GM12801 (cell line): ENCODE data around the gene KPNB1.

Experiments used
- TF ChIP-seq, protein P1 (sequence below): IDR thresholded peaks from one replicate; pipeline ENCODE4 v1.5.1; 2011; ENCODE audit warnings: control low read depth; ENCODE audit not compliant: insufficient read length; ENCODE audit errors: extremely low read depth

KPNB1 gene

DNA sequence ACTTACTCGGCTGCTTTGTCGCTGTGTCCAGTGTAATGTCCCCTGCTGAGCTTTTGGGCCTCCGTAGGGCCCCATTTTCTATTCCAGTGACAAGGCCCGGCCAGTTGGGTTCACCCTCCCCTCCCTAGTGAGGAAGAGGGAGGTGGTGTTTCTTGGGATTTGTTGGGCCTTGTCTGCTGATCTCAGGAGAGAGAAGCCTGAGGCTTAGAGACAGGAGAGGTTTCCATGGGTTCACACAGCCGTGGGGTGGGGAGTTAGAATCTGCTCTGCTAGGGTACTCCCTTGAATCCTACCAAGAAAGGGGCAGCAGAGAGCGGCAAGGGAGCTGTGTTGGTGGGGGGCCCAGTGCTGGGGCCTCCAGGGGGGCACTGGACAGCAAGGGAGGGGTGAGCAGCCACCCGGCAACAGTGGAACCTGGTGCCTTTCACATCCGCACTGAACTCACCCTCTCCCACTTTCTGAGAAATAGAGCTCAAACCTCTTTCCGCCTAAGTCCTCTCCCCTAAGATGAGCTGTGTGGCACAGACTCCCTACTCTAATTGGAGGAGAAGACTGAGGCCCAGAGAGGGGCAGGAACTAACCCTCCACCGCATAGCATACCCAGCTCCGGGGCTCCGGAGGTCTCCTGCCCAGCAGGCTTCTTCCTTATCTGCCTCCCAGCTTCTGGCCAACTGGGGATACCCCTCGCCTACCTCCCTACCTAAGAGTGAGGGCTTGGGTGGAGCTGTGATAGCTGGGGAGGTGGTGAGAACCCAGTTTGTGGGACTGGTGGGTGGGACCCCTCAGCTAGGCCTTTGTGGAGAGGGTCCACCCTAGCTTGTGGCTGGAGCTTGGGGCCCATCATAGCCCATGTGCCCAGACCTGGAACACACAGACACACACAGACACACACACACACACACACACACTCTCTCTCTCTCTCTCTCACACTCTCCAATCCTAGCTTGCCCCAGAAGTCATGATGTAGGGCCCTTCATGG is 51.0 kb downstream of the KPNB1 start:
- TF ChIP-seq, protein P1, sequence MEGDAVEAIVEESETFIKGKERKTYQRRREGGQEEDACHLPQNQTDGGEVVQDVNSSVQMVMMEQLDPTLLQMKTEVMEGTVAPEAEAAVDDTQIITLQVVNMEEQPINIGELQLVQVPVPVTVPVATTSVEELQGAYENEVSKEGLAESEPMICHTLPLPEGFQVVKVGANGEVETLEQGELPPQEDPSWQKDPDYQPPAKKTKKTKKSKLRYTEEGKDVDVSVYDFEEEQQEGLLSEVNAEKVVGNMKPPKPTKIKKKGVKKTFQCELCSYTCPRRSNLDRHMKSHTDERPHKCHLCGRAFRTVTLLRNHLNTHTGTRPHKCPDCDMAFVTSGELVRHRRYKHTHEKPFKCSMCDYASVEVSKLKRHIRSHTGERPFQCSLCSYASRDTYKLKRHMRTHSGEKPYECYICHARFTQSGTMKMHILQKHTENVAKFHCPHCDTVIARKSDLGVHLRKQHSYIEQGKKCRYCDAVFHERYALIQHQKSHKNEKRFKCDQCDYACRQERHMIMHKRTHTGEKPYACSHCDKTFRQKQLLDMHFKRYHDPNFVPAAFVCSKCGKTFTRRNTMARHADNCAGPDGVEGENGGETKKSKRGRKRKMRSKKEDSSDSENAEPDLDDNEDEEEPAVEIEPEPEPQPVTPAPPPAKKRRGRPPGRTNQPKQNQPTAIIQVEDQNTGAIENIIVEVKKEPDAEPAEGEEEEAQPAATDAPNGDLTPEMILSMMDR: no peak

DNA sequence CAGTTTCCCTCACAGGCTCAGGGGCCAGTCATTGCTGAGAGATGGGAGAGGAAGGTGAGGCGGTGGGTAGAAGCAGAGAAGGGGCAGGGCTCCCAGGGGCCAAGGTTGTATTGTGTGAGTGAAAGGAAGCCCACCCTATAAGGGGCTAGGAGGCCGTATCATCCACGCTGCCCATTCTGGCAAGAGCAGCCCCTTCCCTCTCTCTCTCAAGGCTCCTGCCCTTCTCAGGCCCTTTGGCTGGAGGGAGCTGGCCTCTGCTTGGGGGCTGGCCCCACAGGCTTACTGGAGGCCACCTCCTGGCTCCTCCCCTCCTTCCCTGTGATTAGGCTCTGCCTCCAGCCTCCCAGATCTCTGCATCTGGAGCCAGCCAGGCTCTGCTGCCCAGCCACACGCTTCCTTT is 51.9 kb downstream of the KPNB1 start:
- TF ChIP-seq, protein P1: no peak

DNA sequence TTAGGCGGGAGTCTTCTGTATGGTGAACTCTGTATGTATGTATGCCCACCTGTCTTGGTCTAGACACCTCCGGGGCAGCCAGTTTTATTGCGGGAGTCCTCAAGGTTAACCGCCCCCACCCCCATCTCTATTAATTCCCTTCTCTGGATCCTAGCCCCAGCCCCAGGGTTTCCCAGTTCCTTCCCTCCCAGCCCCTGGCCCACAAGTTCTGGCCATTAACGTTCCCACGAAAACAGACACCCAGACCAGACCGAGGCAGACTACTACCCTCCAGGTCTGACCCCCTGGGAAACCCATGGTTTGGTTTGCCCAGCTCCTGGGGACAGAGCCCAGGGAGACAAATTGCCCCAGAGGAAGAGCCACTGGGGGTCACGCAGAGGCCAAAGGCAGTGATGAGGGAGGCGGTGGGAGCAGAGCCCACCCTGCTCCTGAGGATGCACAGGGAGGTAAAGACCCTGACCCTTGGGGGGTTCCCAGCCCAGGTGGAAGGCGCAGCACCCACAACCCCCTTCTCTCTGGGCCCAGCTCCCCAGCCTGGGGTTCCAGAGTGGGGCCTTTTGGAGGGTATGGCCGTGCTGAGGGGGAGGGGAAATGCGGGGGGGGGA is 52.8 kb downstream of the KPNB1 start:
- TF ChIP-seq, protein P1: no peak

DNA sequence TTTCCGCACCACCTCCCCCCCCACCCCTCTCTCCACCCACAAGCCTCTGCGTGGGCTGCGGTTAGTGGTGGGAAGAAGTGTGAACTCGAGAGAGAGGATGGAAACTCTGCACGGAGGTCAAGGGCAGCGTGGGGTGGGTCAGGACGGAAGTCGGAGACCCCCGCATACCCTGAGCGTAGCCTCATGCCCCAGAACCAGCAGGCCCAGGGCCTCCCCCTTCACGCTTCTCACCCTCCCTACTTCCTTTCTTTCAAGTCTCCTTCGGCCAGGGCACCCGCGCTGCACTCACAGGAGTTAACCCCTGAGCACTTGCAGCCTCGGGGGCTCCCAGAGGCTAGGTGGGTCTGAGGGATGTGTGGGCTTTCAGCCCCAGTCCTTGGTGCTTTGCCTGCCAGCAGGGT is 53.5 kb downstream of the KPNB1 start:
- TF ChIP-seq, protein P1: no peak

DNA sequence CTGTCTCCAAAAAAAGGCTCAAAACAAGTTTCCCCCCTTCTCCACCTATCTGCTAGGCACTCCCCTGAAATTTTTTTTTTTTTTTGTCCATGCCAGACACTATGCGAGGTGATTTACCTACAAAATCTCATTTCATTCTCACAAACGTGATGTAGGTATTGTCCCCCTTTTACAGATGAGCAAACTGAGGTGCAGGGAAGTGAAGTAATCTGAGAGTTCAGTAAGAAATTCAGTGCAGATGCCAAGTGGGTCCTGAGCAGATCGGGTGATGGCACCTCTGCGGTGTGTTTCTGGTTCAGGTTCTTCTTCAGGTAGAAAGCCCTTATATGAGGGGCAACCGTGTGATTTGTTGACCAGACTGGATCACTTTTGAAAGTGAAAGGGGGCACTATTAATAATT is 54.0 kb downstream of the KPNB1 start:
- TF ChIP-seq, protein P1: no peak

DNA sequence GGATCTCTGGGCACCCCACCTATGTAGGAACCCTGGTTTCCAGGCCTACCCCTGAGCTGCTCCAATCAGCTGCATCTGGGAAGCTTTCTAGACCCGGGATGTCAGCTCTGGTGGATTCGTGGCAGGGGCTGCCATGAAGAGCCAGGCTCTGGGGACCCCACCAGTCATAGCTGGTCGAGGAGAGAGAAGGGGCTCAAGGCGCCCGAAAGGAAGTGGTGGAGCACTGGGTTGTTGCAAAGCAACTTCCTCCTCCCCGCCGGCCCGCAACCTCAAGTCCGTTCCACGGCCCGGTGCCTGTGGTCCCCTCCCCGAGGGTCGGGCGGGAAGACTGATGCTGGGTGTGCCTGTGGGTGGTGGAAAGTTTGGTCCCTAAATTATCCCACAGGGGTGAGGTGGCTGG is 54.4 kb downstream of the KPNB1 start:
- TF ChIP-seq, protein P1: no peak

DNA sequence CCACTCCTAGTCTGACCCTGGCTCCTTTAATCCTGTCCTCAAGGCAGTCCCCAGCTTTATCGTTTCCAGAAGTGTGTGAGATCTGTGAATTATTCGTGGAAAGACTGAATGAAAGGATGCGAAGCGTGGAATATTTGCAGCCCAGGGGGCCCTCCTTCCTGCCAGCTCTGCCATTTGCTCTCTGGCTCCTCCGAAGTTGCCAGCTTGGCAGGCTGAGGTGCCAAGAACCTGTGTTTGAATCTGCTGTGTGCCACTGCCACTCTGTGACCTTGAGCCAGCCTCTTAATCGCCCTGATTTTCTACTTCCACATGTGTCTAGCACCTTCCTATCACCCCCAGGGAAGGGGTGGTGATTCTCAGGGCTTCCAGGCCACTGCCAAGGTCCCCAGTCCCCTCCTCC is 55.0 kb downstream of the KPNB1 start:
- TF ChIP-seq, protein P1: no peak
